Body of pancreas (tissue), 4 donors: ENCODE data around the gene PRR27. TPM values are rescaled to one million over a fixed set of nuclear protein-coding genes. Genes with fewer than 3 reads are reported as not detected.

ENCODE experiments used
- ATAC-seq: fragments of 150-250 bp; one replicate; pipeline ENCODE4 v1.9.1; 2016
- DNase-seq, 4 donors: peaks; one replicate each; pipeline ENCODE4 v3.0.0-alpha.2; 2019
- H3K27ac ChIP-seq, 4 donors: fragments of 200-600 bp; sonication (generic); 1 replicate in 3 of 4; 2 replicates in 1 of 4; pipeline versions ENCODE4 v1.5.1 to v1.6.1; 2016 to 2019; ENCODE audit warnings: mild to moderate bottlenecking in 1 of 4, mixed read lengths in 1 of 4, moderate library complexity in 1 of 4
- H3K27me3 ChIP-seq, 2 donors: fragments of 200-600 bp; sonication (generic); one replicate each; pipeline ENCODE4 v1.6.0; 2016; ENCODE audit warnings: mild to moderate bottlenecking in 1 of 2
- H3K36me3 ChIP-seq, 2 donors: fragments of 200-600 bp; sonication (generic); replicated peaks in 1 of 2; 2 replicates each; pipeline ENCODE4 v1.5.1; 2016; ENCODE audit warnings: low read depth in 2 of 2; ENCODE audit not compliant: insufficient read depth in 1 of 2
- H3K4me1 ChIP-seq: fragments of 200-600 bp; sonication (generic); one replicate; pipeline ENCODE4 v1.6.0; 2016
- H3K4me3 ChIP-seq, 2 donors: fragments of 200-600 bp; sonication (generic); 1 replicate in 1 of 2; 2 replicates in 1 of 2; pipeline ENCODE4 v1.5.1; 2016 to 2019
- H3K9me3 ChIP-seq, 3 donors: fragments of 200-600 bp; sonication (generic); 1 replicate in 2 of 3; 2 replicates in 1 of 3; pipeline ENCODE4 v1.5.1; 2016
- POLR2A ChIP-seq, 3 donors: fragments of 450-650 bp; IDR thresholded peaks; one replicate each; pipeline ENCODE4 v1.6.1; 2016; ENCODE audit warnings: antibody characterized with exemption in 3 of 3, mild to moderate bottlenecking in 2 of 3
- WGBS, 2 donors: methylation state at CpG; one replicate each; pipeline ENCODE4 v1.1.5; 2017; 5-methylcytosine and 5-hydroxymethylcytosine counted together
- intact Hi-C: fragments of 100-400 bp; cut with DNase I; formaldehyde crosslinking; loops from one replicate; pipeline ENCODE4 v1.15.1; 2023
- total RNA-seq, 2 donors: library from RNA; depleted of rRNA; stranded (reverse); fragments of >200 nt; gene quantifications; one replicate each; pipeline ENCODE4 v1.1.0, GENCODE V29; 2016
- TF ChIP-seq, protein P1 (sequence below), 7 experiments: fragments of 450-650 bp in 4 of 7; fragments of 200-600 bp in 3 of 7; sonication (generic) in 3 of 7; IDR thresholded peaks; one replicate each; pipeline ENCODE4 v1.5.1; 2016 to 2019; ENCODE audit warnings: antibody characterized with exemption in 7 of 7

Gene PRR27
- total RNA-seq, 2 donors from 2014 or later, result not detected

DNA sequence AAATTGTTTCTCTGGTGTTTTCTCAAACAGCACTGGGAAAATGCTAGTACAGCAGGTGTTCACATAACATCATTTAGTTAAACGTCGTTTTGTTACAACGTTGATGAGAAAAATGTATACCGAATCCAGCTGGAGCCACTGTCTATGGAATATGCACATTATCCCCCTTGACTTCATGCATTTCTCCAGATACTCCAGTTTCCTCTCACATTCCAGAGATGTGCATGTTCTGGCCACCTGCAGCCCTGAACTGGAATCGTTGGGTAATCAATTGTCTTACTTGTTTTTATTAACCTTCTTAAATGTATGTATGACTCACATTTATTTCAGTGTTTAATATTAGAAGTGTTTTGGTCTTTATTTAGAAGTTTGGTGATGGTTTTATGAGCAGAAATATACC lies 23.1 kb downstream of the PRR27 start:
- H3K27ac ChIP-seq, result no peak overlapping the region
- 26 to 33% methylated on average over 5 of the region's 5 CpGs for WGBS, 2 donors
- ATAC-seq (no peak), DNase-seq (no peak)
- intact Hi-C loops, result no loop called here
- no peaks in the 10 kb centered on the region for H3K27me3 ChIP-seq
- no peak for TF ChIP-seq POLR2A (IDR thresholded peaks at IDR 0.05)
- no peak overlapping the region for H3K4me3 ChIP-seq
- H3K4me1 ChIP-seq, result no peaks in the 10 kb centered on the region
- H3K9me3 ChIP-seq, result no peaks in the 10 kb centered on the region
- H3K36me3 ChIP-seq, result no peaks in the 10 kb centered on the region

- intact Hi-C loops, result no loop called here
- 69 to 81% methylated on average over 5 of the region's 5 CpGs for WGBS, 2 donors
- no peak for ATAC-seq
Measured at GRCh38 chr4:70178075-70178660, 24.1 kb downstream of the PRR27 start.

GRCh38 chr4:70179811-70180210 lies 25.8 kb downstream of the PRR27 start:
- H3K36me3 ChIP-seq, result no peaks in the 10 kb centered on the region
- H3K4me3 ChIP-seq, result no peak overlapping the region
- H3K27ac ChIP-seq, result no peak overlapping the region
- peaks cover 8% of the 10 kb centered on the region for H3K4me1 ChIP-seq
- no peaks in the 10 kb centered on the region for H3K27me3 ChIP-seq
- ATAC-seq, result no peak
- intact Hi-C loops, result no loop called here
- TF ChIP-seq, protein P1, sequence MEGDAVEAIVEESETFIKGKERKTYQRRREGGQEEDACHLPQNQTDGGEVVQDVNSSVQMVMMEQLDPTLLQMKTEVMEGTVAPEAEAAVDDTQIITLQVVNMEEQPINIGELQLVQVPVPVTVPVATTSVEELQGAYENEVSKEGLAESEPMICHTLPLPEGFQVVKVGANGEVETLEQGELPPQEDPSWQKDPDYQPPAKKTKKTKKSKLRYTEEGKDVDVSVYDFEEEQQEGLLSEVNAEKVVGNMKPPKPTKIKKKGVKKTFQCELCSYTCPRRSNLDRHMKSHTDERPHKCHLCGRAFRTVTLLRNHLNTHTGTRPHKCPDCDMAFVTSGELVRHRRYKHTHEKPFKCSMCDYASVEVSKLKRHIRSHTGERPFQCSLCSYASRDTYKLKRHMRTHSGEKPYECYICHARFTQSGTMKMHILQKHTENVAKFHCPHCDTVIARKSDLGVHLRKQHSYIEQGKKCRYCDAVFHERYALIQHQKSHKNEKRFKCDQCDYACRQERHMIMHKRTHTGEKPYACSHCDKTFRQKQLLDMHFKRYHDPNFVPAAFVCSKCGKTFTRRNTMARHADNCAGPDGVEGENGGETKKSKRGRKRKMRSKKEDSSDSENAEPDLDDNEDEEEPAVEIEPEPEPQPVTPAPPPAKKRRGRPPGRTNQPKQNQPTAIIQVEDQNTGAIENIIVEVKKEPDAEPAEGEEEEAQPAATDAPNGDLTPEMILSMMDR (IDR thresholded peaks at IDR 0.05), result no peak
- TF ChIP-seq POLR2A (IDR thresholded peaks at IDR 0.05), result no peak
- no peaks in the 10 kb centered on the region for H3K9me3 ChIP-seq
- DNase-seq, result no peak
- 69 to 76% methylated on average over 2 of the region's 2 CpGs for WGBS, 2 donors

More at GRCh38 chr4:70178075-70178660, 24.1 kb downstream of the PRR27 start:
- Histone ChIP-seq H3K27ac (no peak overlapping the region), H3K9me3 (no peaks in the 10 kb centered on the region), H3K36me3 (no peaks in the 10 kb centered on the region), H3K4me3 (no peak overlapping the region), H3K27me3 (no peaks in the 10 kb centered on the region), H3K4me1 (peaks cover 2% of the 10 kb centered on the region)
- DNase-seq, result no peak
- TF ChIP-seq, protein P1 (IDR thresholded peaks at IDR 0.05), result no peak
- no peak for TF ChIP-seq POLR2A (IDR thresholded peaks at IDR 0.05)

- no peak for ATAC-seq
- Histone ChIP-seq H3K27me3 (no peaks in the 10 kb centered on the region), H3K9me3 (no peaks in the 10 kb centered on the region), H3K4me3 (no peak overlapping the region), H3K4me1 (peaks cover 8% of the 10 kb centered on the region), H3K36me3 (no peaks in the 10 kb centered on the region), H3K27ac (no peak overlapping the region)
- 18 to 44% methylated on average over 1 of the region's 1 CpG for WGBS, 2 donors
- intact Hi-C loops, result no loop called here
- TF ChIP-seq POLR2A (IDR thresholded peaks at IDR 0.05), result no peak
- TF ChIP-seq, protein P1 (IDR thresholded peaks at IDR 0.05), result no peak
- no peak for DNase-seq
Measured at GRCh38 chr4:70181864-70182263, 27.8 kb downstream of the PRR27 start.

DNA sequence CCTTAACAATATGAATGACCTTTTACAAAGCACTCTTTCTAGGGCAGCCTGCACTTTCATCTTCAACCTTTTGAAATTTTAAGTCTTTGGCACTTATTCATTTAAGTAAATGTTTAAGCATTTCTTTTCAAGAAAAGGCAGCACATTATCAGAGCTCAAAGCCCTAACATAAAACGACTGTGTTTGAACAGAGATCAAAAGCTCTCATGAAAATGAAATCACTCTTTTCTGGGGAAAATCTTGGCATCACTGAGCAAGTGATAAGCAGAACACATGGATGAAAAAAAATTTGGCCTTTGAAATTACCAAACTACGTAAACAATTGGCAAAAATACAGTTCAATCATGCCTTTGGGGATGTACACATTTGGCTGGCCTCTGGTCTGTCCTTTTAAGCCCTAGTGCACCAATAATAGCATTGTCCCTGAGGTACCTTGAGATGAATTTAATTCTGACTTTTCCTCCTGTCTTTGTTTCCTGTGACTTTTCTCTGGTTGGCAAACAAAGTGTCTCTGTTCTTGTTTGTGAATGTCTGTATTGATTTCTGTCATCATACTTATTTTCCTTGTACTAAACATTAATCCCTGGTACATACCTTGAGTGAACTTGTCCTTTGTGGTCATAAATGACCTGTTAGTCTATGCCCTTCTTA lies 28.6 kb downstream of the PRR27 start:
- no peaks in the 10 kb centered on the region for H3K36me3 ChIP-seq
- peaks cover 8% of the 10 kb centered on the region for H3K4me1 ChIP-seq
- no peaks in the 10 kb centered on the region for H3K27me3 ChIP-seq
- TF ChIP-seq, protein P1 (IDR thresholded peaks at IDR 0.05), result no peak
- TF ChIP-seq POLR2A (IDR thresholded peaks at IDR 0.05), result no peak
- intact Hi-C loops, result no loop called here
- DNase-seq, result no peak
- peak overlapping the region in 2 of 4 donors; percentile 8 to 27 for H3K27ac ChIP-seq
- 9 to 14% methylated on average over 2 of the region's 2 CpGs for WGBS, 2 donors
- no peak overlapping the region for H3K4me3 ChIP-seq
- H3K9me3 ChIP-seq, result no peaks in the 10 kb centered on the region
- ATAC-seq, result peak; percentile 75
